Stomach (tissue), 9 donors: ENCODE measurements around the gene PRELID1. TPM values are rescaled to one million over a fixed set of nuclear protein-coding genes. Genes with fewer than 3 reads are reported as not detected.
"Not testable (repeated sequence)": the region's sequence is repeated elsewhere in the genome, so short reads cannot be mapped to it uniquely, and the experiment has no call there.

ENCODE experiments used
- DNase-seq, 2 donors: peaks; one replicate each; pipeline versions ENCODE4 v3.0.0 to v3.0.0-alpha.2; 2013 to 2019
- H3K27ac ChIP-seq, 5 donors: fragments of 200-600 bp in 4 of 5; sonication (generic) in 4 of 5; one replicate each; pipeline ENCODE4 v1.5.1; 2013 to 2019; ENCODE audit warnings: mild to moderate bottlenecking in 1 of 5, moderate library complexity in 1 of 5
- H3K27me3 ChIP-seq, 3 donors: fragments of 200-600 bp; sonication (generic); one replicate each; pipeline ENCODE4 v1.5.1; 2017 to 2019; ENCODE audit warnings: mixed run types in 1 of 3
- H3K36me3 ChIP-seq, 4 donors: fragments of 200-600 bp; sonication (generic); 1 replicate in 3 of 4; 2 replicates in 1 of 4; pipeline ENCODE4 v1.5.1; 2016 to 2019
- H3K4me1 ChIP-seq, 4 donors: fragments of 200-600 bp; sonication (generic); one replicate each; pipeline ENCODE4 v1.5.1; 2016 to 2019
- H3K4me3 ChIP-seq, 4 donors: fragments of 200-600 bp; sonication (generic) in 3 of 4; one replicate each; pipeline ENCODE4 v1.5.1; 2016 to 2019; ENCODE audit warnings: mild to moderate bottlenecking in 1 of 4
- H3K9me3 ChIP-seq, 4 donors: fragments of 200-600 bp; sonication (generic); one replicate each; pipeline ENCODE4 v1.5.1; 2016 to 2019
- EP300 ChIP-seq: sonication (generic); formaldehyde crosslinking; IDR thresholded peaks from one replicate; pipeline ENCODE4 v1.6.1; 2017; ENCODE audit warnings: antibody characterized with exemption
- POLR2A ChIP-seq, 4 donors: fragments of 450-650 bp; IDR thresholded peaks; one replicate each; pipeline ENCODE4 v1.6.1; 2016; ENCODE audit warnings: antibody characterized with exemption in 4 of 4, control low read depth in 2 of 4, mild to moderate bottlenecking in 1 of 4, moderate library complexity in 1 of 4
- POLR2AphosphoS5 ChIP-seq, 3 donors: sonication (generic); formaldehyde crosslinking; IDR thresholded peaks; one replicate each; pipeline ENCODE4 v1.6.1; 2016; ENCODE audit warnings: antibody characterized with exemption in 3 of 3
- WGBS, 5 donors: extraction: QIAGEN DNeasy Blood & Tissue Kit in 3 of 5; methylation state at CpG; one replicate each; pipeline versions ENCODE4 v1.1.5 to v1.1.7; 2013 to 2018; 5-methylcytosine and 5-hydroxymethylcytosine counted together
- intact Hi-C: fragments of 100-400 bp; cut with DNase I; formaldehyde crosslinking; loops from one replicate; pipeline ENCODE4 v1.15.1; 2023; ENCODE audit warnings: low total_unique reads
- polyA plus RNA-seq, 3 donors: library from polyadenylated mRNA; stranded (reverse); fragments of 200-250 nt; gene quantifications; one replicate each; pipeline ENCODE4 v1.2.3, GENCODE V29; 2013
- total RNA-seq, 5 donors: library from RNA; depleted of rRNA; stranded (reverse); fragments of >200 nt; gene quantifications; one replicate each; pipeline versions ENCODE4 v1.1.0 to v1.2.3, GENCODE V29; 2014 to 2016
- TF ChIP-seq, protein P1 (sequence below), 7 experiments: fragments of 450-650 bp in 4 of 7; fragments of 200-600 bp in 3 of 7; sonication (generic) in 3 of 7; IDR thresholded peaks; one replicate each; pipeline ENCODE4 v1.5.1; 2016 to 2019; ENCODE audit warnings: antibody characterized with exemption in 7 of 7, control low read depth in 2 of 7, mild to moderate bottlenecking in 1 of 7
- donor health status: healthy with polysubstance abuse.
- donor health status: Bipolar disorder and iron deficiency.
- donor health status: healthy.

Gene PRELID1
- total and polyA plus RNA-seq, 8 donors, result 82.4 to 201 (median 135) TPM

- intact Hi-C loops, result no loop called here
- Histone ChIP-seq H3K27me3 (no peaks in the 10 kb centered on the region), H3K27ac (peak overlapping the region; percentile 46 to 92 (median 87)), H3K4me3 (peak overlapping the region in 2 of 4 donors; percentile 84 to 88), H3K9me3 (no peaks in the 10 kb centered on the region), H3K4me1 (peaks cover 54 to 79% (median 63%) of the 10 kb centered on the region in 4 donors), H3K36me3 (peaks cover 15 to 41% (median 27%) of the 10 kb centered on the region in 4 donors)
- TF ChIP-seq POLR2A (IDR thresholded peaks at IDR 0.05) (no peak), EP300 (no peak), POLR2AphosphoS5 (IDR thresholded peaks at IDR 0.05) (no peak)
- TF ChIP-seq, protein P1, sequence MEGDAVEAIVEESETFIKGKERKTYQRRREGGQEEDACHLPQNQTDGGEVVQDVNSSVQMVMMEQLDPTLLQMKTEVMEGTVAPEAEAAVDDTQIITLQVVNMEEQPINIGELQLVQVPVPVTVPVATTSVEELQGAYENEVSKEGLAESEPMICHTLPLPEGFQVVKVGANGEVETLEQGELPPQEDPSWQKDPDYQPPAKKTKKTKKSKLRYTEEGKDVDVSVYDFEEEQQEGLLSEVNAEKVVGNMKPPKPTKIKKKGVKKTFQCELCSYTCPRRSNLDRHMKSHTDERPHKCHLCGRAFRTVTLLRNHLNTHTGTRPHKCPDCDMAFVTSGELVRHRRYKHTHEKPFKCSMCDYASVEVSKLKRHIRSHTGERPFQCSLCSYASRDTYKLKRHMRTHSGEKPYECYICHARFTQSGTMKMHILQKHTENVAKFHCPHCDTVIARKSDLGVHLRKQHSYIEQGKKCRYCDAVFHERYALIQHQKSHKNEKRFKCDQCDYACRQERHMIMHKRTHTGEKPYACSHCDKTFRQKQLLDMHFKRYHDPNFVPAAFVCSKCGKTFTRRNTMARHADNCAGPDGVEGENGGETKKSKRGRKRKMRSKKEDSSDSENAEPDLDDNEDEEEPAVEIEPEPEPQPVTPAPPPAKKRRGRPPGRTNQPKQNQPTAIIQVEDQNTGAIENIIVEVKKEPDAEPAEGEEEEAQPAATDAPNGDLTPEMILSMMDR (IDR thresholded peaks at IDR 0.05), result no peak
- peak; percentile 67 to 79 for DNase-seq
- 52 to 60% (median 56%) methylated on average over 7 of the region's 7 CpGs for WGBS, 5 donors
Observed at GRCh38 chr5:177301503-177302165, 2.0 kb upstream of the PRELID1 start.

DNA sequence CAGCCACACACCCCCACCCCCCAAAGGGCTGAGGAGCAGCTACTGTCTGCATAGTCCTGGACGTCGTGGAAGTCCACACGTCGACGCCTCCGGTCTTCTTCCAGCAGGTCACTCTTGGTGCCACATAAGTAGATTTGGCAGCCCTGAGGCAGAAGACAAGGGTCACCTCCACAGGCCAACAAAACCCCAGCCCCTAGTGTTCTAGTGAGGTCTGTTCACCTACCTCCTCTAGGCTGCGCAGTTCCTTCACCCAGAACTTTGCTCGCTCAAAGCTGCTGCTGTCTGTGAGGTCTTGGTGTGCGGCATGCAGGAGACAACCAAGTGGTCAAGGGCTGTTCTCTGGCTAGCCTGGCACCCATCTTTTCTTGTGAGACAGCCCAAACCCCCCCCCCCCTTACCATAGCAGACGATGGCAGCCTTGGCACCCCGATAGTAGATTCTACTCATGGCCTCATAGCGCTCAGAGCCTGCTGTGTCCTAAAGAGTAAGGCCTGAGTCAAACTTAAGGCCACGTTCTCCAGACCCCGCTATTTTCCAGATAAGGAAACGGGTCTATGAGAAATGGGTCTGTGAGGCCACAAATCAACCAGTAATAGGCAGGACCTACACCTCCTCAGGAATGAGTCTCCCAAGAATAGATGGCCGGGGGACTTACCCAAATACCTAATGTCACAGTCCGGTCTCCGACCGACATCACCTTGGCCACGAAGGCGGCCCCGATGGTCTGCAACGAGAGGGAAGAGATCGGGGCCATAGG is 1.1 kb upstream of the PRELID1 start:
- Histone ChIP-seq H3K4me1 (peaks cover 54 to 78% (median 62%) of the 10 kb centered on the region in 4 donors), H3K4me3 (peak overlapping the region; percentile 73 to 95 (median 86)), H3K27ac (peak overlapping the region in 4 of 5 donors; percentile 86 to 92 (median 88)), H3K9me3 (no peaks in the 10 kb centered on the region), H3K27me3 (no peaks in the 10 kb centered on the region), H3K36me3 (peaks cover 21 to 46% (median 34%) of the 10 kb centered on the region in 4 donors)
- intact Hi-C loops, result no loop called here
- TF ChIP-seq POLR2A (IDR thresholded peaks at IDR 0.05), result no peak
- DNase-seq, result no peak
- 26 to 48% (median 33%) methylated on average over 16 to 24 of the region's 24 CpGs for WGBS, 5 donors

- no peaks in the 10 kb centered on the region for H3K9me3 ChIP-seq
- peaks cover 23 to 51% (median 35%) of the 10 kb centered on the region in 4 donors for H3K36me3 ChIP-seq
- H3K27me3 ChIP-seq, result no peaks in the 10 kb centered on the region
- H3K4me1 ChIP-seq, result peaks cover 54 to 86% (median 66%) of the 10 kb centered on the region in 4 donors
- 1 to 3% (median 1%) methylated on average over 10 to 25 of the region's 25 CpGs for WGBS, 5 donors
- peak overlapping the region; percentile 73 to 95 (median 86) for H3K4me3 ChIP-seq
- TF ChIP-seq, protein P1 (IDR thresholded peaks at IDR 0.05), result no peak
- TF ChIP-seq EP300 (no peak), POLR2A (IDR thresholded peaks at IDR 0.05) (no peak), POLR2AphosphoS5 (IDR thresholded peaks at IDR 0.05) (no peak)
- peak overlapping the region; percentile 86 to 92 (median 88) for H3K27ac ChIP-seq
- DNase-seq, result no peak
- intact Hi-C loops, result no loop called here
Observed at GRCh38 chr5:177303925-177304391, 359 bp downstream of the PRELID1 start.

DNA sequence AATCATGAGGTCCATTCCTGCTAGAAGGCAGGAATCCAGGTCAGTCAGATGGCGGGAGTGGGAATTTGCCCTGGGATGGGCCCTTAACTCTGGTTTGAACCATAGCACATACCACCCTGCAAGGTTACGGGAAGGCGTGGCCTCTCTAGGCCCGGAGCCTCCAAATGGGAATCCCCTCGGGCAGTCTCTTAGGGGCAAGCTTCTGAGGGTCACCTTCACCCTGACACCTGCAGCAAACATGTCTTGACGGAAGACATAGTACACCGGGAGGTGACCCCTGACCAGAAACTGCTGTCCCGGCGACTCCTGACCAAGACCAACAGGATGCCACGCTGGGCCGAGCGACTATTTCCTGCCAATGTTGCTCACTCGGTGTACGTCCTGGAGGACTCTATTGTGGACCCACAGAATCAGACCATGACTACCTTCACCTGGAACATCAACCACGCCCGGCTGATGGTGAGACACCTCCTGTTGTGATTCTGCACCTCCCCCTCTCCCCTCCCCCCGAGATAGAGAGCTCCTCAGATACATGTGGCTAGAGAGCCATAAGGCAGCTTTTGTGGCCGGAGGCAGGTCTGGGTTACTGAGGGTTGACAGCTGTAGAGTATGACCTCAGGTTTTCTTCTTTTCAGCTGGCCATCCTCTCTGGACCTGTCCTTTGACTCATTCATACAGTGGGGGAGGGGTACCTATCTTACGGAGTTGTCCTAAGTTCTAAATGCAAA is 957 bp downstream of the PRELID1 start:
- WGBS, 5 donors, result 13 to 28% (median 21%) methylated on average over 15 to 19 of the region's 19 CpGs
- peaks cover 23 to 47% (median 35%) of the 10 kb centered on the region in 4 donors for H3K36me3 ChIP-seq
- H3K4me1 ChIP-seq, result peaks cover 52 to 86% (median 69%) of the 10 kb centered on the region in 4 donors
- TF ChIP-seq, protein P1 (IDR thresholded peaks at IDR 0.05), result no peak
- TF ChIP-seq POLR2A (IDR thresholded peaks at IDR 0.05) (no peak), EP300 (no peak), POLR2AphosphoS5 (IDR thresholded peaks at IDR 0.05) (no peak)
- H3K27ac ChIP-seq, result peak overlapping the region; percentile 86 to 92 (median 88)
- no peaks in the 10 kb centered on the region for H3K27me3 ChIP-seq
- intact Hi-C loops, result no loop called here
- no peak for DNase-seq
- H3K4me3 ChIP-seq, result peak overlapping the region; percentile 73 to 95 (median 86)
- no peaks in the 10 kb centered on the region for H3K9me3 ChIP-seq

DNA sequence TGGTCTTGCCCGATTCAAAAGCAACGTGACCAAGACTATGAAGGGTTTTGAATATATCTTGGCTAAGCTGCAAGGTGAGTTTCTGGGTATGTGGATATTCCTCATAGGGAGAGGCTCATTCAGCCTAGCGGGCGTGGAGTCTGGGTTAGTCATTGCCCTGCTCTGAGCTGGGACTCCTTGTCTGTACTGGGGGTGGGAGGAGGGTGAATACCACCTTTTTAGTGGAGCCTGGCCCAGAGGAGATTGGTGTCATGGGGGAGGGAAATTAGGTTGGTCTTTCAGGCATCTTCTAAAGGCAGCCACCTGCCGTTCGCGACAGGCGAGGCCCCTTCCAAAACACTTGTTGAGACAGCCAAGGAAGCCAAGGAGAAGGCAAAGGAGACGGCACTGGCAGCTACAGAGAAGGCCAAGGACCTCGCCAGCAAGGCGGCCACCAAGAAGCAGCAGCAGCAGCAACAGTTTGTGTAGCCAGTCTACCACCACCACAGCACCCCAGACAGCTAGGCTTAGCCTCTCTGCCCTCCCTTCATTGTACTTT is 2.6 kb downstream of the PRELID1 start:
- intact Hi-C loops, H3K9me3 ChIP-seq, DNase-seq, H3K27me3 ChIP-seq: not testable (repeated sequence)
- 76 to 81% (median 78%) methylated on average over 9 to 11 of the region's 11 CpGs for WGBS, 5 donors
- peak overlapping the region in 2 of 4 donors; percentile 84 to 88 for H3K4me3 ChIP-seq
- H3K4me1 ChIP-seq, result peaks cover 45 to 86% (median 69%) of the 10 kb centered on the region in 4 donors
- peaks cover 23 to 46% (median 33%) of the 10 kb centered on the region in 4 donors for H3K36me3 ChIP-seq
- peak overlapping the region in 2 of 5 donors; percentile 72 to 88 for H3K27ac ChIP-seq
